ENCODE measurements around the gene ARG1. TPM values are rescaled to one million over a fixed set of nuclear protein-coding genes. Genes with fewer than 3 reads are reported as not detected.

ARG1 gene
- total RNA-seq, 4 donors from 2014 or later: 1.9 to 2.3 TPM; not detected in 2

GRCh38 chr6:131574686-131575085 is 1.7 kb downstream of the ARG1 start:
- Histone ChIP-seq H3K27me3 (no peaks in the 10 kb centered on the region), H3K9me3 (no peaks in the 10 kb centered on the region), H3K4me3 (no peak overlapping the region), H3K36me3 (peaks cover 0 to 8% of the 10 kb centered on the region in 2 donors), H3K4me1 (no peaks in the 10 kb centered on the region), H3K27ac (no peak overlapping the region)
- in situ Hi-C loops (cut with MboI; ENCODE audit: low sequenced_read_pairs in 4 of 4) (no loop called here), intact Hi-C loops (cut with DNase I; ENCODE audit: low total_unique reads) (no loop called here)
- DNase-seq: no peak
- ATAC-seq: no peak
- no peak for TF ChIP-seq POLR2A (IDR thresholded peaks at IDR 0.05)
- no peak for TF ChIP-seq CTCF (IDR thresholded peaks at IDR 0.05 in 4 of 5, conservative IDR thresholded peaks at IDR 0.05 in 1 of 5)

GRCh38 chr6:131575834-131576478 is 2.9 kb downstream of the ARG1 start:
- peaks cover 0 to 14% of the 10 kb centered on the region in 2 donors for H3K36me3 ChIP-seq
- no peak for ATAC-seq

GRCh38 chr6:131581523-131581922 is 8.5 kb downstream of the ARG1 start:
- H3K36me3 ChIP-seq: peaks cover 0 to 31% of the 10 kb centered on the region in 2 donors
- intact Hi-C loops (cut with DNase I; ENCODE audit: low total_unique reads): no loop called here

More at GRCh38 chr6:131575834-131576478, 2.9 kb downstream of the ARG1 start:
- no peak for TF ChIP-seq CTCF (IDR thresholded peaks at IDR 0.05 in 4 of 5, conservative IDR thresholded peaks at IDR 0.05 in 1 of 5)
- no peak for TF ChIP-seq POLR2A (IDR thresholded peaks at IDR 0.05)
- in situ Hi-C loops (cut with MboI; ENCODE audit: low sequenced_read_pairs in 4 of 4) (no loop called here), intact Hi-C loops (cut with DNase I; ENCODE audit: low total_unique reads) (no loop called here)
- no peak overlapping the region for H3K27ac ChIP-seq
- H3K27me3 ChIP-seq: no peaks in the 10 kb centered on the region
- no peak for DNase-seq
- no peaks in the 10 kb centered on the region for H3K9me3 ChIP-seq
- no peaks in the 10 kb centered on the region for H3K4me1 ChIP-seq
- H3K4me3 ChIP-seq: no peak overlapping the region

GRCh38 chr6:131586543-131586942 is 13.5 kb downstream of the ARG1 start:
- no peak overlapping the region for H3K27ac ChIP-seq

More at GRCh38 chr6:131581523-131581922, 8.5 kb downstream of the ARG1 start:
- in situ Hi-C loops (cut with MboI; ENCODE audit: low sequenced_read_pairs in 4 of 4): no loop called here
- ATAC-seq (no peak), DNase-seq (no peak)
- H3K4me1 ChIP-seq: no peaks in the 10 kb centered on the region
- no peaks in the 10 kb centered on the region for H3K9me3 ChIP-seq
- no peaks in the 10 kb centered on the region for H3K27me3 ChIP-seq
- no peak overlapping the region for H3K4me3 ChIP-seq
- H3K27ac ChIP-seq: no peak overlapping the region
- TF ChIP-seq CTCF (IDR thresholded peaks at IDR 0.05 in 4 of 5, conservative IDR thresholded peaks at IDR 0.05 in 1 of 5) (no peak), POLR2A (IDR thresholded peaks at IDR 0.05) (no peak)

More at GRCh38 chr6:131586543-131586942, 13.5 kb downstream of the ARG1 start:
- intact Hi-C loops (cut with DNase I; ENCODE audit: low total_unique reads): no loop called here
- DNase-seq (no peak), ATAC-seq (no peak)
- Histone ChIP-seq H3K9me3 (no peaks in the 10 kb centered on the region), H3K4me1 (no peaks in the 10 kb centered on the region), H3K4me3 (no peak overlapping the region), H3K27me3 (no peaks in the 10 kb centered on the region), H3K36me3 (peaks cover under 1 to 60% of the 10 kb centered on the region in 2 donors)
- TF ChIP-seq POLR2A (IDR thresholded peaks at IDR 0.05) (no peak), CTCF (IDR thresholded peaks at IDR 0.05 in 4 of 5, conservative IDR thresholded peaks at IDR 0.05 in 1 of 5) (no peak)
- in situ Hi-C loops (cut with MboI; ENCODE audit: low sequenced_read_pairs in 4 of 4): no loop called here
